ENCODE results near the gene PTPRZ1. TPM values are rescaled to one million over a fixed set of nuclear protein-coding genes. Genes with fewer than 3 reads are reported as not detected.

The PTPRZ1 gene
- total RNA-seq, 1 donor from 2014 or later = 1.9 TPM

GRCh38 chr7:122027058-122027457 is 154.1 kb downstream of the PTPRZ1 start:
- Histone ChIP-seq H3K4me3 (no peak overlapping the region), H3K9me3 (no peaks in the 10 kb centered on the region), H3K4me1 (no peaks in the 10 kb centered on the region), H3K36me3 (no peaks in the 10 kb centered on the region), H3K27ac (no peak overlapping the region), H3K27me3 (ENCODE audit: low read depth) (no peaks in the 10 kb centered on the region)
- ATAC-seq (no peak), DNase-seq (no peak)
- TF ChIP-seq, protein P1, sequence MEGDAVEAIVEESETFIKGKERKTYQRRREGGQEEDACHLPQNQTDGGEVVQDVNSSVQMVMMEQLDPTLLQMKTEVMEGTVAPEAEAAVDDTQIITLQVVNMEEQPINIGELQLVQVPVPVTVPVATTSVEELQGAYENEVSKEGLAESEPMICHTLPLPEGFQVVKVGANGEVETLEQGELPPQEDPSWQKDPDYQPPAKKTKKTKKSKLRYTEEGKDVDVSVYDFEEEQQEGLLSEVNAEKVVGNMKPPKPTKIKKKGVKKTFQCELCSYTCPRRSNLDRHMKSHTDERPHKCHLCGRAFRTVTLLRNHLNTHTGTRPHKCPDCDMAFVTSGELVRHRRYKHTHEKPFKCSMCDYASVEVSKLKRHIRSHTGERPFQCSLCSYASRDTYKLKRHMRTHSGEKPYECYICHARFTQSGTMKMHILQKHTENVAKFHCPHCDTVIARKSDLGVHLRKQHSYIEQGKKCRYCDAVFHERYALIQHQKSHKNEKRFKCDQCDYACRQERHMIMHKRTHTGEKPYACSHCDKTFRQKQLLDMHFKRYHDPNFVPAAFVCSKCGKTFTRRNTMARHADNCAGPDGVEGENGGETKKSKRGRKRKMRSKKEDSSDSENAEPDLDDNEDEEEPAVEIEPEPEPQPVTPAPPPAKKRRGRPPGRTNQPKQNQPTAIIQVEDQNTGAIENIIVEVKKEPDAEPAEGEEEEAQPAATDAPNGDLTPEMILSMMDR (IDR thresholded peaks at IDR 0.05) = no peak
- intact Hi-C loops (cut with DNase I) = no loop called here

- Histone ChIP-seq H3K36me3 (no peaks in the 10 kb centered on the region), H3K9me3 (no peaks in the 10 kb centered on the region), H3K4me3 (no peak overlapping the region), H3K27ac (no peak overlapping the region), H3K27me3 (ENCODE audit: low read depth) (no peaks in the 10 kb centered on the region), H3K4me1 (no peaks in the 10 kb centered on the region)
- TF ChIP-seq, protein P1 (IDR thresholded peaks at IDR 0.05) = no peak
- DNase-seq = no peak
- intact Hi-C loops (cut with DNase I) = no loop called here
- ATAC-seq = no peak
These were observed 160.7 kb downstream of the PTPRZ1 start for GRCh38 chr7:122033641-122034040.

GRCh38 chr7:122035876-122036275 is 162.9 kb downstream of the PTPRZ1 start:
- Histone ChIP-seq H3K27ac (no peak overlapping the region), H3K9me3 (no peaks in the 10 kb centered on the region), H3K27me3 (ENCODE audit: low read depth) (no peaks in the 10 kb centered on the region), H3K4me1 (no peaks in the 10 kb centered on the region), H3K4me3 (no peak overlapping the region), H3K36me3 (no peaks in the 10 kb centered on the region)
- no peak for ATAC-seq
- DNase-seq = no peak
- intact Hi-C loops (cut with DNase I) = no loop called here
- TF ChIP-seq, protein P1 (IDR thresholded peaks at IDR 0.05) = no peak

DNA sequence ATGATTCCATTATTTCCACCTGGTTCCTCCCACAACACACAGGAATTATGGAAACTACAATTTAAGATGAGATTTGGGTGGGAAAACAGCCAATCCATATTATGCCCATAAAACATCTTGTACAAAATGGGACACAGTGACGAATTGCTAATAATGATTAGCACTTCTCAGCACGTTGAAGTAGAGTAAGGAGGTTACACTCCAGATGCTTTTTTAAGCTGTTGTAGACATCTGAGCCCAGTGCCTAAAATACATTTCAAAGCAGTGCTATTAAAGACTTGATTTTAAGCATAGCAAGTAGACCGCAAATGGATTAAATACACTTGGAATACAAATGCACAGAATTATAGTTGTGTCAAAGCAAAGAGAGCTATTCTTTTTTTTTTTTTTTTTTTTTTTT is 165.2 kb downstream of the PTPRZ1 start:
- Histone ChIP-seq H3K9me3 (no peaks in the 10 kb centered on the region), H3K4me3 (no peak overlapping the region), H3K27me3 (ENCODE audit: low read depth) (no peaks in the 10 kb centered on the region), H3K27ac (no peak overlapping the region), H3K36me3 (no peaks in the 10 kb centered on the region), H3K4me1 (no peaks in the 10 kb centered on the region)
- TF ChIP-seq, protein P1 (IDR thresholded peaks at IDR 0.05) = no peak
- DNase-seq = no peak
- no peak for ATAC-seq
- intact Hi-C loops (cut with DNase I) = no loop called here

DNA sequence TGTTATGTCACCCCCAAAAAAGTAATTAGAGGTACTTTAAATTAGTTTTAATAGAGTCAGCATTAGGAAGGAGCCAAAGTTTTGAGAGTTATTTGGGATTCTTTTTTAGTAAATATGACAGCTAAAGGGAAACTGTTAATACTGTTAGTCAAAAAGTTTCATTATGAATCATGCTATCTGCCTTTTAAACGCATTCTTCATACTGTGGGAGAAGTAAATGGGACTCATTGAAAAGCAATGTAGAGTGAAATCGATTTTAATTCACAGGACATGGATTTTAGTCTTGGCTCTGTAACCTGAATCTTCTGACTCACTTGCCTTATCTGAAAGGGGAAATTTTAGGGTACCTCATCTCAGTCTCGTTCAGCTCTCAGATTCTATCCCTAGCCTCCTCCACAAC is 165.9 kb downstream of the PTPRZ1 start:
- H3K9me3 ChIP-seq = no peaks in the 10 kb centered on the region
- H3K4me3 ChIP-seq = no peak overlapping the region
- no peak overlapping the region for H3K27ac ChIP-seq
- DNase-seq (no peak), ATAC-seq (no peak)
- TF ChIP-seq, protein P1 (IDR thresholded peaks at IDR 0.05) = no peak
- no peaks in the 10 kb centered on the region for H3K27me3 ChIP-seq (ENCODE audit: low read depth)
- H3K36me3 ChIP-seq = no peaks in the 10 kb centered on the region
- no peaks in the 10 kb centered on the region for H3K4me1 ChIP-seq
- intact Hi-C loops (cut with DNase I) = no loop called here

GRCh38 chr7:122040147-122040546 is 167.2 kb downstream of the PTPRZ1 start:
- intact Hi-C loops (cut with DNase I) = no loop called here
- Histone ChIP-seq H3K4me3 (no peak overlapping the region), H3K27me3 (ENCODE audit: low read depth) (no peaks in the 10 kb centered on the region), H3K9me3 (no peaks in the 10 kb centered on the region), H3K4me1 (no peaks in the 10 kb centered on the region), H3K36me3 (no peaks in the 10 kb centered on the region), H3K27ac (no peak overlapping the region)
- TF ChIP-seq, protein P1 (IDR thresholded peaks at IDR 0.05) = no peak
- DNase-seq (no peak), ATAC-seq (no peak)
